ENCODE measurements around the gene RPA3.

- TF ChIP-seq CTCF (IDR thresholded peaks at IDR 0.05), result no peak
- no peak for TF ChIP-seq POLR2A (IDR thresholded peaks at IDR 0.05)
- TF ChIP-seq POLR2AphosphoS5 (IDR thresholded peaks at IDR 0.05), result no peak
Observed at GRCh38 chr7:7618410-7618809, 100.0 kb downstream of the RPA3 start.

Data from prostate gland (tissue), 2 donors.